Spleen (tissue), 11 donors: ENCODE data around the gene CRYBB2. TPM values are rescaled to one million over a fixed set of nuclear protein-coding genes. Genes with fewer than 3 reads are reported as not detected.

Source experiments
- DNase-seq: peaks from one replicate; pipeline ENCODE4 v3.0.0-alpha.2; 2020
- H3K27ac ChIP-seq, 8 donors: fragments of 200-600 bp; sonication (generic) in 7 of 8; 1 replicate in 4 of 8; 2 replicates in 4 of 8; pipeline versions ENCODE4 v1.5.0 to v1.8.0; 2016 to 2021; ENCODE audit warnings: inconsistent platforms in 4 of 8, mild to moderate bottlenecking in 4 of 8, moderate library complexity in 1 of 8
- H3K27me3 ChIP-seq, 7 donors: fragments of 200-600 bp; sonication (generic) in 6 of 7; replicated peaks in 1 of 7; 1 replicate in 4 of 7; 2 replicates in 3 of 7; pipeline versions ENCODE4 v1.5.0 to v1.8.0; 2016 to 2021; ENCODE audit warnings: inconsistent platforms in 3 of 7, mild to moderate bottlenecking in 1 of 7
- H3K36me3 ChIP-seq, 6 donors: fragments of 200-600 bp; sonication (generic) in 5 of 6; 1 replicate in 4 of 6; 2 replicates in 2 of 6; pipeline versions ENCODE4 v1.5.0 to v1.8.0; 2016 to 2021; ENCODE audit warnings: inconsistent platforms in 2 of 6
- H3K4me1 ChIP-seq, 6 donors: fragments of 200-600 bp; sonication (generic) in 5 of 6; 1 replicate in 3 of 6; 2 replicates in 3 of 6; pipeline versions ENCODE4 v1.5.0 to v1.8.0; 2016 to 2021; ENCODE audit warnings: inconsistent platforms in 3 of 6
- H3K4me3 ChIP-seq, 8 donors: fragments of 200-600 bp; sonication (generic) in 7 of 8; 1 replicate in 4 of 8; 2 replicates in 4 of 8; pipeline versions ENCODE4 v1.5.0 to v1.8.0; 2016 to 2021; ENCODE audit warnings: inconsistent platforms in 4 of 8, mild to moderate bottlenecking in 4 of 8, moderate library complexity in 2 of 8
- H3K9me3 ChIP-seq, 8 donors: fragments of 200-600 bp; sonication (generic) in 7 of 8; 1 replicate in 4 of 8; 2 replicates in 4 of 8; pipeline versions ENCODE4 v1.5.0 to v1.8.0; 2016 to 2021; ENCODE audit warnings: inconsistent platforms in 4 of 8
- POLR2A ChIP-seq, 3 donors: fragments of 450-650 bp; IDR thresholded peaks; one replicate each; pipeline ENCODE4 v1.5.1; 2017; ENCODE audit warnings: antibody characterized with exemption in 3 of 3, mild to moderate bottlenecking in 1 of 3
- POLR2AphosphoS5 ChIP-seq, 3 donors: sonication (generic); formaldehyde crosslinking; IDR thresholded peaks; one replicate each; pipeline ENCODE4 v1.5.1; 2017; ENCODE audit warnings: antibody characterized with exemption in 3 of 3
- WGBS, 5 donors: extraction: QIAGEN DNeasy Blood & Tissue Kit in 3 of 5; methylation state at CpG; one replicate each; pipeline versions ENCODE4 v1.1.5 to v1.1.7; 2013 to 2018; 5-methylcytosine and 5-hydroxymethylcytosine counted together
- intact Hi-C: fragments of 100-400 bp; cut with DNase I; formaldehyde crosslinking; loops from one replicate; pipeline ENCODE4 v1.15.0; 2023; ENCODE audit warnings: low total_unique reads
- polyA plus RNA-seq, 3 donors: library from polyadenylated mRNA; stranded (reverse); fragments of 200-250 nt; gene quantifications; one replicate each; pipeline ENCODE4 v1.2.1, GENCODE V29; 2013
- total RNA-seq, 7 donors: library from RNA; depleted of rRNA in 3 of 7; stranded (reverse); fragments of >200 nt in 3 of 7; fragmentation: NEBNext Ultra II Directional in 4 of 7; extraction: Animal tissue kit (Norgen Biotek cat#: 25700) in 4 of 7; gene quantifications; one replicate each; pipeline versions ENCODE4 v1.1.0 to v1.2.1, GENCODE V29; 2016 to 2021
- TF ChIP-seq, protein P1 (sequence below), 11 experiments: fragments of 200-600 bp in 7 of 11; fragments of 450-650 bp in 4 of 11; sonication (generic) in 4 of 11; IDR thresholded peaks in 8 of 11; conservative IDR thresholded peaks in 3 of 11; 1 replicate in 7 of 11; 2 replicates in 4 of 11; pipeline versions ENCODE4 v1.4.0 to v1.8.0; 2016 to 2021; ENCODE audit warnings: antibody characterized with exemption in 11 of 11, inconsistent platforms in 4 of 11, mild to moderate bottlenecking in 1 of 11
- donor health status: healthy with polysubstance abuse.
- donor health status: DM: no; HTN: no; CAD: no; lungs with moderate emphysema.
- donor health status: DM: no; HTN: no; CAD: no.
- donor health status: Bipolar disorder and iron deficiency.
- donor health status: healthy.
- donor health status: DM: no; HTN: no; CAD: no.
- donor health status: DM: yes; HTN: yes; CAD: no.

The CRYBB2 gene
- total and polyA plus RNA-seq, 10 donors = 0.12 to 0.44 (median 0.15) TPM; not detected in 7

DNA sequence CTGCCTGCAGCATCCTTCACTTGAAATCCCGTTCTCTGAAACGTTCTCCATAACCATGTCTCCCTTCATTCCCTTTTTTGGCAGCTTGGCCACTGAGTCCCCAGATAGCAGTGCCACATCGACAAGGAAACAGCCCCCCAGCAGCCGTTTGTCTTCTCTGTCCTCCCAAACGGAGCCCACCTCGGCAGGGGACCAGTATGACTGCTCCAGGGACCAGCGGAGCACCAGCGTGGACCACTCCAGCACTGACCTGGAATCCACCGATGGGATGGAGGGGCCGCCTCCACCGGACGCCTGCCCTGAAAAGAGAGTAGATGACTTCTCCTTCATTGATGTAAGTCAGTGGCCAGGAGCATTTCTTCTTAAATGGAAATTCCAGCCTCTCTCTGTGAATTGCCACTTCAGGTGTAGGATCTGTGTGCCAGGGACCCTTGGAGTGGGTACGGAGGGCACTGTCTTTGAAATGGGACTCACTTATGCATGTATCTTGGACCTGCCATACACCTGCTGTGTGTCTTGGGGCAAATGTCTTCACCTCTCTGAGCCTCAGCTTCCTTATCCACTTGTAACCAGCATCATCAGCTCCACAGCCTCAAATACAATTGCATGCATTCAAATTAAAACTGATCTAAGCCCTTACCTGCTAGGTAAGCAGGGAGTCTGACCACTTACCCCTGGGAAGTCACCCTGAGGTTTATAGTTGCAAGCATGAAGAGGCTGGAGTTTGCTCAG, 45.1 kb upstream of the CRYBB2 start:
- no peak for DNase-seq

GRCh38 chr22:25174888-25175411, 44.5 kb upstream of the CRYBB2 start:
- TF ChIP-seq POLR2AphosphoS5 (IDR thresholded peaks at IDR 0.05) = no peak
- TF ChIP-seq POLR2A (IDR thresholded peaks at IDR 0.05) = no peak
- TF ChIP-seq, protein P1, sequence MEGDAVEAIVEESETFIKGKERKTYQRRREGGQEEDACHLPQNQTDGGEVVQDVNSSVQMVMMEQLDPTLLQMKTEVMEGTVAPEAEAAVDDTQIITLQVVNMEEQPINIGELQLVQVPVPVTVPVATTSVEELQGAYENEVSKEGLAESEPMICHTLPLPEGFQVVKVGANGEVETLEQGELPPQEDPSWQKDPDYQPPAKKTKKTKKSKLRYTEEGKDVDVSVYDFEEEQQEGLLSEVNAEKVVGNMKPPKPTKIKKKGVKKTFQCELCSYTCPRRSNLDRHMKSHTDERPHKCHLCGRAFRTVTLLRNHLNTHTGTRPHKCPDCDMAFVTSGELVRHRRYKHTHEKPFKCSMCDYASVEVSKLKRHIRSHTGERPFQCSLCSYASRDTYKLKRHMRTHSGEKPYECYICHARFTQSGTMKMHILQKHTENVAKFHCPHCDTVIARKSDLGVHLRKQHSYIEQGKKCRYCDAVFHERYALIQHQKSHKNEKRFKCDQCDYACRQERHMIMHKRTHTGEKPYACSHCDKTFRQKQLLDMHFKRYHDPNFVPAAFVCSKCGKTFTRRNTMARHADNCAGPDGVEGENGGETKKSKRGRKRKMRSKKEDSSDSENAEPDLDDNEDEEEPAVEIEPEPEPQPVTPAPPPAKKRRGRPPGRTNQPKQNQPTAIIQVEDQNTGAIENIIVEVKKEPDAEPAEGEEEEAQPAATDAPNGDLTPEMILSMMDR (IDR thresholded peaks at IDR 0.05 in 8 of 11, conservative IDR thresholded peaks at IDR 0.05 in 3 of 11) = no peak
- H3K9me3 ChIP-seq = peaks cover 0 to 9% (median 9%) of the 10 kb centered on the region in 8 donors
- no peak overlapping the region for H3K27ac ChIP-seq
- intact Hi-C loops = no loop called here
- DNase-seq = no peak
- H3K4me1 ChIP-seq = no peaks in the 10 kb centered on the region
- WGBS, 5 donors = 72 to 85% (median 82%) methylated on average over 6 of the region's 6 CpGs
- H3K27me3 ChIP-seq = no peaks in the 10 kb centered on the region
- H3K4me3 ChIP-seq = no peak overlapping the region
- peaks cover 0 to 73% (median 7%) of the 10 kb centered on the region in 6 donors for H3K36me3 ChIP-seq

More for the DNA sequence above, 45.1 kb upstream of the CRYBB2 start:
- Histone ChIP-seq H3K36me3 (peaks cover 0 to 66% (median 5%) of the 10 kb centered on the region in 6 donors), H3K4me3 (no peak overlapping the region), H3K27me3 (no peaks in the 10 kb centered on the region), H3K4me1 (no peaks in the 10 kb centered on the region), H3K27ac (no peak overlapping the region), H3K9me3 (peaks cover 0 to 3% (median 3%) of the 10 kb centered on the region in 8 donors)
- intact Hi-C loops = no loop called here
- WGBS, 5 donors = 89 to 97% (median 91%) methylated on average over 10 to 13 of the region's 13 CpGs
- TF ChIP-seq POLR2AphosphoS5 (IDR thresholded peaks at IDR 0.05) (no peak), POLR2A (IDR thresholded peaks at IDR 0.05) (no peak)
- TF ChIP-seq, protein P1 (IDR thresholded peaks at IDR 0.05 in 8 of 11, conservative IDR thresholded peaks at IDR 0.05 in 3 of 11) = no peak

DNA sequence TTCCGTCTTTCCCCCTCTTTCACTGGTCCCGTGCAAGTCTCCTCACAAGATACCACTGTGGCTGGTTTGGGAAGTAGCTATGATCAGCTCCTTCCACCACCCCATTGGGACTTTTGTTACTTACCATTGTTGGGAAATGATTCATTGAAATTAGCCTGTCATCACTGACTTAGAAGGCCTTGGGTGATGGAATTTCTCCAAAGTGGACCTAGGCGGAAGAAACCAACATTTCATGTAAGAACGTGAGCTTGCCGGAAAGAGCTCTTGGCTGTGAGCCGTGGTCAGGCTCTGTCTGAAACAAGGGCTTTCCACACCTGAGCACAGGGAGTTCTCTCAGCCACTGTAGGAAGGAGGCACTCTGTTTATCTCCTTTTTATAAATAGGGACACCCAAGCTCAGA, 43.3 kb upstream of the CRYBB2 start:
- H3K4me1 ChIP-seq = no peaks in the 10 kb centered on the region
- intact Hi-C loops = no loop called here
- H3K9me3 ChIP-seq = peaks cover 0 to 15% (median 12%) of the 10 kb centered on the region in 8 donors
- no peak for DNase-seq
- TF ChIP-seq POLR2AphosphoS5 (IDR thresholded peaks at IDR 0.05) = no peak
- TF ChIP-seq, protein P1 (IDR thresholded peaks at IDR 0.05 in 8 of 11, conservative IDR thresholded peaks at IDR 0.05 in 3 of 11) = no peak
- no peak for TF ChIP-seq POLR2A (IDR thresholded peaks at IDR 0.05)
- H3K27ac ChIP-seq = no peak overlapping the region
- peaks cover 0 to 69% (median 7%) of the 10 kb centered on the region in 6 donors for H3K36me3 ChIP-seq
- 93 to 98% (median 95%) methylated on average over 6 of the region's 6 CpGs for WGBS, 5 donors
- H3K27me3 ChIP-seq = no peaks in the 10 kb centered on the region
- no peak overlapping the region for H3K4me3 ChIP-seq

DNA sequence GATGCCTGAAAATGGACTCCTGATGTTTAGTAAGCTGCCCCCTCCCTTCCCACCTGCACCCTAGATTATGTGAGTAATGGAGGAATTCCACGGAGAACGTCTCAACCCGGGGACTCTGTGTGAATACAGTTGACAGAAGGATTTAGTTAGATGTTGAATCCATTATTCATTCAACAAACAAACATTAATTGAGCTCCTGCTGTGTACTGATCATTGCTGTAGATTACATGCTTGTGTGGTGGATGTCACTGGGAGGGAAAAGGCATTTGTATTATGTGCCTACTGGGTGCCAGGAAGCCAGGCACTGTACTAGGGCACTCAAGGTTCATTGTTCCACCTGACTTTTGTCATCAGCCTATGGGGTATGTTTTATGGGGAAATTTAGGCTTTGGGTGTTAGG, 42.6 kb upstream of the CRYBB2 start:
- Histone ChIP-seq H3K4me1 (no peaks in the 10 kb centered on the region), H3K27me3 (no peaks in the 10 kb centered on the region), H3K4me3 (no peak overlapping the region), H3K27ac (no peak overlapping the region), H3K36me3 (peaks cover 0 to 67% (median 7%) of the 10 kb centered on the region in 6 donors), H3K9me3 (peaks cover 0 to 15% (median 12%) of the 10 kb centered on the region in 8 donors)
- no peak for DNase-seq
- TF ChIP-seq, protein P1 (IDR thresholded peaks at IDR 0.05 in 8 of 11, conservative IDR thresholded peaks at IDR 0.05 in 3 of 11) = no peak
- no peak for TF ChIP-seq POLR2AphosphoS5 (IDR thresholded peaks at IDR 0.05)
- TF ChIP-seq POLR2A (IDR thresholded peaks at IDR 0.05) = no peak
- WGBS, 5 donors = 86 to 95% (median 89%) methylated on average over 3 of the region's 3 CpGs; no CpG with 5 or more reads in 1 of the 5 donors
- intact Hi-C loops = no loop called here
